A549 (cell line): ENCODE data around the gene SLAMF8.

Experiments used
- CTCF ChIP-seq: fragments of >200 bp; sonication (Bioruptor Twin); formaldehyde crosslinking; IDR thresholded peaks from 3 replicates; pipeline ENCODE4 v1.5.1; 2016
- EP300 ChIP-seq, 2 experiments: fragments of >200 bp; sonication (Bioruptor Twin); formaldehyde crosslinking; IDR thresholded peaks; 2 replicates in 1 of 2; 3 replicates in 1 of 2; pipeline ENCODE4 v1.6.1; 2016 to 2017
- ESRRA ChIP-seq: fragments of 150-350 bp; IDR thresholded peaks from 2 replicates; pipeline ENCODE4 v1.6.1; 2014; ENCODE audit warnings: mild to moderate bottlenecking, low read length, borderline replicate concordance
- JUNB ChIP-seq: fragments of >200 bp; sonication (Bioruptor Twin); formaldehyde crosslinking; IDR thresholded peaks from 2 replicates; pipeline ENCODE4 v1.6.1; 2016
- MAX ChIP-seq: IDR thresholded peaks from 2 replicates; pipeline ENCODE4 v1.6.1; 2012
- MYC ChIP-seq: IDR thresholded peaks from 2 replicates; pipeline ENCODE4 v1.6.1; 2012; ENCODE audit warnings: mild to moderate bottlenecking, inconsistent platforms, low read length, improper control_type of control experiment, borderline replicate concordance
- POLR2A ChIP-seq: IDR thresholded peaks from 2 replicates; pipeline ENCODE4 v1.6.1; 2012; ENCODE audit warnings: mild to moderate bottlenecking, low read length
- POLR2AphosphoS2 ChIP-seq: conservative IDR thresholded peaks from 2 replicates; pipeline ENCODE4 v1.6.1; 2012; ENCODE audit warnings: low read length, improper control_type of control experiment, inconsistent platforms

GRCh38 chr1:159780583-159781582 is 45.8 kb upstream of the SLAMF8 start, which contains the start of gene DUSP23:
- TF ChIP-seq MYC, result 0 out of 2 replicates have a peak, but pooled peaks have one; percentile 53
- TF ChIP-seq CTCF, result peak; percentile 89
- TF ChIP-seq ESRRA, result no peak
- no peak for TF ChIP-seq EP300 (IDR thresholded peaks at IDR 0.05)
- TF ChIP-seq POLR2A, result peak; percentile 51; the same call in 1 of the 2 replicates
- no peak for TF ChIP-seq POLR2AphosphoS2
- TF ChIP-seq JUNB, result no peak
- peak; percentile 99 for TF ChIP-seq MAX
